HUES64 (cell line): Measurements from ENCODE around the gene NTNG1.

Experiments used
- H3K27ac ChIP-seq: 2 replicates; pipeline ENCODE4 v1.7.0; 2013; ENCODE audit warnings: low read depth, low read length, inconsistent platforms
- H3K27me3 ChIP-seq: 2 replicates; pipeline ENCODE4 v1.6.1; 2013; ENCODE audit warnings: mild to moderate bottlenecking, low read length; ENCODE audit not compliant: insufficient read depth
- H3K36me3 ChIP-seq: 2 replicates; pipeline ENCODE4 v1.6.1; 2013; ENCODE audit warnings: mild to moderate bottlenecking, low read length; ENCODE audit not compliant: insufficient read depth
- H3K4me1 ChIP-seq: 2 replicates; pipeline ENCODE4 v1.6.1; 2013; ENCODE audit warnings: mild to moderate bottlenecking, low read length, moderate library complexity; ENCODE audit not compliant: insufficient read depth
- H3K4me3 ChIP-seq: 2 replicates; pipeline ENCODE4 v1.5.1; 2013; ENCODE audit warnings: mild to moderate bottlenecking, low read length, moderate library complexity
- H3K9ac ChIP-seq: 2 replicates; pipeline ENCODE4 v1.6.1; 2013; ENCODE audit warnings: mild to moderate bottlenecking, low read depth, low read length
- H3K9me3 ChIP-seq: 2 replicates; pipeline ENCODE4 v1.6.1; 2013; ENCODE audit warnings: low read depth, low read length; ENCODE audit not compliant: insufficient read depth
- WGBS: fragments of 150-250, 120-280 bp; methylation state at CpG from one replicate; pipeline ENCODE4 v1.1.7; 2013; ENCODE audit warnings: missing lambda C conversion rate; 5-methylcytosine and 5-hydroxymethylcytosine counted together

The NTNG1 gene

GRCh38 chr1:107293901-107294613 is 153.2 kb downstream of the NTNG1 start:
- H3K9ac ChIP-seq: no peak overlapping the region
- 95% methylated on average over 5 of the region's 6 CpGs for WGBS
- H3K4me1 ChIP-seq: no peaks in the 10 kb centered on the region
- H3K4me3 ChIP-seq: no peak overlapping the region
- H3K36me3 ChIP-seq: no peaks in the 10 kb centered on the region
- no peak overlapping the region for H3K27ac ChIP-seq
- no peaks in the 10 kb centered on the region for H3K27me3 ChIP-seq
- no peaks in the 10 kb centered on the region for H3K9me3 ChIP-seq

- no peaks in the 10 kb centered on the region for H3K9me3 ChIP-seq
- 100% methylated on average over 1 of the region's 1 CpG for WGBS
- no peak overlapping the region for H3K27ac ChIP-seq
- no peaks in the 10 kb centered on the region for H3K27me3 ChIP-seq
- no peaks in the 10 kb centered on the region for H3K36me3 ChIP-seq
- no peaks in the 10 kb centered on the region for H3K4me1 ChIP-seq
- no peak overlapping the region for H3K9ac ChIP-seq
- H3K4me3 ChIP-seq: no peak overlapping the region
Measured at GRCh38 chr1:107294686-107295085, 153.8 kb downstream of the NTNG1 start.

GRCh38 chr1:107297681-107298080 is 156.8 kb downstream of the NTNG1 start:
- Histone ChIP-seq H3K4me3 (no peak overlapping the region), H3K27ac (no peak overlapping the region), H3K9ac (no peak overlapping the region), H3K9me3 (no peaks in the 10 kb centered on the region), H3K36me3 (no peaks in the 10 kb centered on the region), H3K4me1 (no peaks in the 10 kb centered on the region), H3K27me3 (no peaks in the 10 kb centered on the region)
- 86% methylated on average over 1 of the region's 1 CpG for WGBS

GRCh38 chr1:107298526-107298925 is 157.7 kb downstream of the NTNG1 start:
- H3K9ac ChIP-seq: no peak overlapping the region
- H3K27ac ChIP-seq: no peak overlapping the region
- no peak overlapping the region for H3K4me3 ChIP-seq
- no peaks in the 10 kb centered on the region for H3K36me3 ChIP-seq
- WGBS: 64% methylated on average over 1 of the region's 1 CpG
- no peaks in the 10 kb centered on the region for H3K9me3 ChIP-seq
- no peaks in the 10 kb centered on the region for H3K4me1 ChIP-seq
- no peaks in the 10 kb centered on the region for H3K27me3 ChIP-seq

- WGBS: 98% methylated on average over 2 of the region's 3 CpGs
Measured at GRCh38 chr1:107299521-107299920, 158.7 kb downstream of the NTNG1 start.

GRCh38 chr1:107309962-107310361 is 169.1 kb downstream of the NTNG1 start:
- Histone ChIP-seq H3K27ac (no peak overlapping the region), H3K4me3 (no peak overlapping the region), H3K27me3 (no peaks in the 10 kb centered on the region), H3K36me3 (no peaks in the 10 kb centered on the region), H3K9ac (no peak overlapping the region), H3K4me1 (no peaks in the 10 kb centered on the region), H3K9me3 (no peaks in the 10 kb centered on the region)
- WGBS: no CpG with 5 or more reads among the region's 1 CpG

More at GRCh38 chr1:107299521-107299920, 158.7 kb downstream of the NTNG1 start:
- H3K36me3 ChIP-seq: no peaks in the 10 kb centered on the region
- no peak overlapping the region for H3K4me3 ChIP-seq
- no peaks in the 10 kb centered on the region for H3K27me3 ChIP-seq
- no peaks in the 10 kb centered on the region for H3K4me1 ChIP-seq
- H3K27ac ChIP-seq: no peak overlapping the region
- H3K9ac ChIP-seq: no peak overlapping the region
- no peaks in the 10 kb centered on the region for H3K9me3 ChIP-seq

- no peaks in the 10 kb centered on the region for H3K9me3 ChIP-seq
- no peaks in the 10 kb centered on the region for H3K36me3 ChIP-seq
- WGBS: 0% methylated on average over 1 of the region's 1 CpG
- no peaks in the 10 kb centered on the region for H3K27me3 ChIP-seq
- no peak overlapping the region for H3K4me3 ChIP-seq
- H3K9ac ChIP-seq: no peak overlapping the region
- H3K4me1 ChIP-seq: no peaks in the 10 kb centered on the region
- H3K27ac ChIP-seq: no peak overlapping the region
Measured at GRCh38 chr1:107315652-107316051, 174.8 kb downstream of the NTNG1 start.

GRCh38 chr1:107318932-107319331 is 178.1 kb downstream of the NTNG1 start:
- no peak overlapping the region for H3K27ac ChIP-seq
- H3K36me3 ChIP-seq: no peaks in the 10 kb centered on the region
- H3K9me3 ChIP-seq: no peaks in the 10 kb centered on the region
- H3K27me3 ChIP-seq: no peaks in the 10 kb centered on the region
- H3K9ac ChIP-seq: no peak overlapping the region
- no peaks in the 10 kb centered on the region; the same call in 1 of the 2 replicates for H3K4me1 ChIP-seq
- 85% methylated on average over 2 of the region's 2 CpGs for WGBS
- no peak overlapping the region for H3K4me3 ChIP-seq

- Histone ChIP-seq H3K9me3 (no peaks in the 10 kb centered on the region), H3K36me3 (no peaks in the 10 kb centered on the region), H3K4me1 (no peaks in the 10 kb centered on the region; the same call in 1 of the 2 replicates), H3K4me3 (no peak overlapping the region), H3K27ac (no peak overlapping the region), H3K9ac (no peak overlapping the region), H3K27me3 (no peaks in the 10 kb centered on the region)
- WGBS: 89% methylated on average over 2 of the region's 3 CpGs
Measured at GRCh38 chr1:107323784-107324183, 182.9 kb downstream of the NTNG1 start.

- Histone ChIP-seq H3K4me3 (no peak overlapping the region), H3K9me3 (no peaks in the 10 kb centered on the region), H3K4me1 (no peaks in the 10 kb centered on the region; the same call in 1 of the 2 replicates), H3K27ac (no peak overlapping the region), H3K9ac (no peak overlapping the region), H3K36me3 (no peaks in the 10 kb centered on the region), H3K27me3 (no peaks in the 10 kb centered on the region)
- WGBS: 92% methylated on average over 2 of the region's 2 CpGs
Measured at GRCh38 chr1:107326824-107327445, 186.1 kb downstream of the NTNG1 start.

GRCh38 chr1:107327446-107327845 is 186.6 kb downstream of the NTNG1 start:
- no peak overlapping the region for H3K4me3 ChIP-seq
- no peaks in the 10 kb centered on the region; the same call in 1 of the 2 replicates for H3K4me1 ChIP-seq
- H3K9me3 ChIP-seq: no peaks in the 10 kb centered on the region
- H3K27me3 ChIP-seq: no peaks in the 10 kb centered on the region
- 73% methylated on average over 1 of the region's 1 CpG for WGBS
- no peaks in the 10 kb centered on the region for H3K36me3 ChIP-seq
- H3K9ac ChIP-seq: no peak overlapping the region
- no peak overlapping the region for H3K27ac ChIP-seq
